Endodermal cell (in vitro differentiated cells): ENCODE measurements around the gene PNO1. TPM values are rescaled to one million over a fixed set of nuclear protein-coding genes. Genes with fewer than 3 reads are reported as not detected.

Experiments
- DNase-seq: peaks from one replicate; pipeline ENCODE4 v3.0.0-alpha.2; 2017
- H3K27ac ChIP-seq: 2 replicates; pipeline ENCODE4 v1.5.1; 2013; ENCODE audit warnings: mild to moderate bottlenecking, low read depth, low read length, moderate library complexity
- H3K27me3 ChIP-seq: 2 replicates; pipeline ENCODE4 v1.6.1; 2013; ENCODE audit warnings: mild to moderate bottlenecking, low read length, moderate library complexity; ENCODE audit not compliant: insufficient read depth, control insufficient read depth, poor library complexity, severe bottlenecking
- H3K36me3 ChIP-seq: 2 replicates; pipeline ENCODE4 v1.7.0; 2013; ENCODE audit warnings: mild to moderate bottlenecking, low read length, moderate library complexity; ENCODE audit not compliant: control insufficient read depth, insufficient read depth
- H3K4me1 ChIP-seq: one replicate; pipeline ENCODE4 v1.7.0; 2013; ENCODE audit warnings: low read length; ENCODE audit not compliant: control insufficient read depth, insufficient read depth
- H3K4me3 ChIP-seq: 2 replicates; pipeline ENCODE4 v1.5.1; 2013; ENCODE audit warnings: mild to moderate bottlenecking, low read length, moderate library complexity
- H3K9ac ChIP-seq: 2 replicates; pipeline ENCODE4 v1.6.1; 2013; ENCODE audit warnings: mild to moderate bottlenecking, low read length, moderate library complexity; ENCODE audit not compliant: poor library complexity, severe bottlenecking; ENCODE audit errors: extremely low read depth
- H3K9me3 ChIP-seq: 2 replicates; pipeline ENCODE4 v1.6.1; 2013; ENCODE audit warnings: mild to moderate bottlenecking, low read length, moderate library complexity; ENCODE audit not compliant: control insufficient read depth
- H3K27ac Mint-ChIP-seq: 2 replicates; pipeline ENCODE4 v1.8.0; 2020; ENCODE audit warnings: mixed read lengths
- H3K27me3 Mint-ChIP-seq: 2 replicates; pipeline ENCODE4 v1.8.0; 2021; ENCODE audit warnings: mild to moderate bottlenecking, mixed read lengths; ENCODE audit not compliant: insufficient read depth
- H3K36me3 Mint-ChIP-seq: 2 replicates; pipeline ENCODE4 v1.8.0; 2020; ENCODE audit warnings: low read depth, mixed read lengths
- H3K4me1 Mint-ChIP-seq: 2 replicates; pipeline ENCODE4 v1.8.0; 2020; ENCODE audit warnings: mixed read lengths
- H3K4me3 Mint-ChIP-seq: 2 replicates; pipeline ENCODE4 v1.8.0; 2020; ENCODE audit warnings: mild to moderate bottlenecking, moderate library complexity, mixed read lengths
- H3K9me3 Mint-ChIP-seq: 2 replicates; pipeline ENCODE4 v1.8.0; 2020; ENCODE audit warnings: mild to moderate bottlenecking, mixed read lengths
- CTCF ChIP-seq: fragments of 200-600 bp; sonication (generic); conservative IDR thresholded peaks from 2 replicates; pipeline ENCODE4 v1.5.0; 2021; ENCODE audit warnings: antibody characterized with exemption, mild to moderate bottlenecking
- WGBS, 2 experiments: methylation state at CpG; one replicate each; pipeline versions ENCODE4 v1.1.5 to v1.1.7; 2013; ENCODE audit warnings: missing lambda C conversion rate in 2 of 2, mixed read lengths in 1 of 2; ENCODE audit not compliant: insufficient coverage in 1 of 2, insufficient read length in 1 of 2; 5-methylcytosine and 5-hydroxymethylcytosine counted together
- total RNA-seq, 2 donors: library from RNA; stranded (reverse); fragmentation: NEBNext Ultra II Directional in 1 of 2; extraction: Animal tissue kit (Norgen Biotek cat#: 25700) in 1 of 2; gene quantifications; 2 replicates in 1 of 2; 3 replicates in 1 of 2; pipeline ENCODE4 v1.2.1, GENCODE V29; 2021

Gene PNO1
- total RNA-seq, 2 donors from 2014 or later, result 16.6 to 21.3 TPM

- TF ChIP-seq CTCF, result no peak
- WGBS, 2 experiments, result 94 to 100% methylated on average over 2 of the region's 2 CpGs
- Mint-ChIP-seq H3K27me3 (no peaks in the 10 kb centered on the region), H3K4me1 (peaks cover 28% of the 10 kb centered on the region), H3K36me3 (peaks cover 20% of the 10 kb centered on the region), H3K27ac (no peak overlapping the region), H3K4me3 (no peak overlapping the region), H3K9me3 (no peaks in the 10 kb centered on the region)
- Histone ChIP-seq H3K9me3 (no peaks in the 10 kb centered on the region), H3K4me1 (peaks cover 10% of the 10 kb centered on the region), H3K9ac (no peak overlapping the region), H3K27ac (no peak overlapping the region), H3K27me3 (no peaks in the 10 kb centered on the region), H3K36me3 (peaks cover 38% of the 10 kb centered on the region), H3K4me3 (no peak overlapping the region)
- no peak for DNase-seq
These were observed 59.0 kb downstream of the PNO1 start for GRCh38 chr2:68216454-68217310.

- Histone ChIP-seq H3K27ac (no peak overlapping the region), H3K9ac (no peak overlapping the region), H3K4me1 (peaks cover 10% of the 10 kb centered on the region), H3K9me3 (no peaks in the 10 kb centered on the region), H3K27me3 (no peaks in the 10 kb centered on the region), H3K36me3 (peaks cover 28% of the 10 kb centered on the region), H3K4me3 (peak overlapping the region; percentile 41)
- no peak for TF ChIP-seq CTCF
- Mint-ChIP-seq H3K4me3 (no peak overlapping the region), H3K9me3 (no peaks in the 10 kb centered on the region), H3K36me3 (peaks cover 11% of the 10 kb centered on the region), H3K27me3 (no peaks in the 10 kb centered on the region), H3K27ac (no peak overlapping the region), H3K4me1 (peaks cover 32% of the 10 kb centered on the region)
- DNase-seq, result no peak
- 86% methylated on average over 1 of the region's 3 CpGs; no CpG with 5 or more reads in 1 of the 2 experiments for WGBS, 2 experiments
These were observed 60.0 kb downstream of the PNO1 start for GRCh38 chr2:68217729-68218128.

- Histone ChIP-seq H3K27me3 (no peaks in the 10 kb centered on the region), H3K4me3 (peak overlapping the region; percentile 41), H3K36me3 (peaks cover 21% of the 10 kb centered on the region), H3K4me1 (peaks cover 10% of the 10 kb centered on the region), H3K9ac (no peak overlapping the region), H3K27ac (no peak overlapping the region), H3K9me3 (no peaks in the 10 kb centered on the region)
- H3K4me1 Mint-ChIP-seq, result peaks cover 33% of the 10 kb centered on the region
- no peaks in the 10 kb centered on the region for H3K27me3 Mint-ChIP-seq
- H3K27ac Mint-ChIP-seq, result peak overlapping the region; percentile 22
- no peak for DNase-seq
- WGBS, 2 experiments, result 88% methylated on average over 1 of the region's 1 CpG; no CpG with 5 or more reads in 1 of the 2 experiments
- peaks cover 8% of the 10 kb centered on the region for H3K36me3 Mint-ChIP-seq
- no peak for TF ChIP-seq CTCF
- no peak overlapping the region for H3K4me3 Mint-ChIP-seq
- no peaks in the 10 kb centered on the region for H3K9me3 Mint-ChIP-seq
These were observed 60.7 kb downstream of the PNO1 start for GRCh38 chr2:68218343-68218901.
